Suprapubic skin (tissue), 4 donors: ENCODE results near the gene MATR3. TPM values are rescaled to one million over a fixed set of nuclear protein-coding genes. Genes with fewer than 3 reads are reported as not detected.

ENCODE experiments used
- DNase-seq, 2 donors: peaks; one replicate each; pipeline ENCODE4 v3.0.0-alpha.2; 2019; ENCODE audit warnings: low spot score in 2 of 2
- H3K27ac ChIP-seq: fragments of 200-600 bp; sonication (generic); one replicate; pipeline ENCODE4 v1.5.1; 2019
- H3K27me3 ChIP-seq: fragments of 200-600 bp; sonication (generic); one replicate; pipeline ENCODE4 v1.5.1; 2019
- H3K36me3 ChIP-seq: fragments of 200-600 bp; sonication (generic); one replicate; pipeline ENCODE4 v1.5.1; 2019
- H3K4me1 ChIP-seq: fragments of 200-600 bp; sonication (generic); one replicate; pipeline ENCODE4 v1.5.1; 2019
- H3K4me3 ChIP-seq: fragments of 200-600 bp; sonication (generic); one replicate; pipeline ENCODE4 v1.5.1; 2019; ENCODE audit warnings: mild to moderate bottlenecking
- H3K9me3 ChIP-seq: fragments of 200-600 bp; sonication (generic); one replicate; pipeline ENCODE4 v1.5.1; 2019
- CTCF ChIP-seq, 2 donors: fragments of 200-600 bp in 1 of 2; fragments of 450-650 bp in 1 of 2; sonication (generic) in 1 of 2; IDR thresholded peaks; one replicate each; pipeline ENCODE4 v1.5.1; 2016 to 2019; ENCODE audit warnings: antibody characterized with exemption in 2 of 2, mild to moderate bottlenecking in 1 of 2, moderate library complexity in 1 of 2
- EP300 ChIP-seq: sonication (generic); formaldehyde crosslinking; IDR thresholded peaks from one replicate; pipeline ENCODE4 v1.6.1; 2017; ENCODE audit warnings: antibody characterized with exemption
- POLR2A ChIP-seq, 2 donors: fragments of 450-650 bp; IDR thresholded peaks; one replicate each; pipeline ENCODE4 v1.6.1; 2017; ENCODE audit warnings: antibody characterized with exemption in 2 of 2, mild to moderate bottlenecking in 2 of 2, moderate library complexity in 2 of 2
- POLR2AphosphoS5 ChIP-seq, 3 donors: sonication (generic); formaldehyde crosslinking; IDR thresholded peaks; one replicate each; pipeline ENCODE4 v1.6.1; 2017; ENCODE audit warnings: antibody characterized with exemption in 3 of 3
- WGBS: methylation state at CpG from one replicate; pipeline ENCODE4 v1.1.5; 2018; 5-methylcytosine and 5-hydroxymethylcytosine counted together
- total RNA-seq, 4 donors: library from RNA; depleted of rRNA; stranded (reverse); fragments of >200 nt; gene quantifications; one replicate each; pipeline ENCODE4 v1.1.0, GENCODE V29; 2016

Gene MATR3
- total RNA-seq, 4 donors from 2014 or later = 115 to 192 (median 129) TPM

GRCh38 chr5:139299486-139299885, 5.9 kb downstream of the MATR3 start:
- H3K27me3 ChIP-seq = no peaks in the 10 kb centered on the region
- no peaks in the 10 kb centered on the region for H3K36me3 ChIP-seq
- TF ChIP-seq POLR2AphosphoS5 (IDR thresholded peaks at IDR 0.05) = no peak
- no peak for TF ChIP-seq EP300
- no peak for TF ChIP-seq CTCF (IDR thresholded peaks at IDR 0.05)
- no peak for TF ChIP-seq POLR2A (IDR thresholded peaks at IDR 0.05)
- H3K27ac ChIP-seq = no peak overlapping the region
- peaks cover 93% of the 10 kb centered on the region for H3K4me1 ChIP-seq
- WGBS = 42% methylated on average over 4 of the region's 4 CpGs
- H3K4me3 ChIP-seq = no peak overlapping the region
- H3K9me3 ChIP-seq = no peaks in the 10 kb centered on the region
- DNase-seq = no peak

GRCh38 chr5:139301808-139302499, 8.4 kb downstream of the MATR3 start:
- Histone ChIP-seq H3K9me3 (no peaks in the 10 kb centered on the region), H3K27me3 (no peaks in the 10 kb centered on the region), H3K4me1 (peaks cover 96% of the 10 kb centered on the region), H3K36me3 (no peaks in the 10 kb centered on the region), H3K4me3 (no peak overlapping the region), H3K27ac (no peak overlapping the region)
- no peak for DNase-seq
- WGBS = 62% methylated on average over 7 of the region's 7 CpGs
- TF ChIP-seq POLR2A (IDR thresholded peaks at IDR 0.05) = no peak

- Histone ChIP-seq H3K36me3 (no peaks in the 10 kb centered on the region), H3K27me3 (no peaks in the 10 kb centered on the region), H3K4me1 (peaks cover 94% of the 10 kb centered on the region), H3K27ac (no peak overlapping the region), H3K9me3 (no peaks in the 10 kb centered on the region), H3K4me3 (no peak overlapping the region)
- 61% methylated on average over 3 of the region's 3 CpGs for WGBS
- DNase-seq = no peak
- TF ChIP-seq POLR2AphosphoS5 (IDR thresholded peaks at IDR 0.05) (no peak), EP300 (no peak), POLR2A (IDR thresholded peaks at IDR 0.05) (no peak), CTCF (IDR thresholded peaks at IDR 0.05) (no peak)
Observed at GRCh38 chr5:139304391-139305324, 11.1 kb downstream of the MATR3 start.

- no peak overlapping the region for H3K4me3 ChIP-seq
- WGBS = 38% methylated on average over 1 of the region's 1 CpG
- H3K36me3 ChIP-seq = no peaks in the 10 kb centered on the region
- no peak overlapping the region for H3K27ac ChIP-seq
- TF ChIP-seq POLR2AphosphoS5 (IDR thresholded peaks at IDR 0.05) = no peak
- TF ChIP-seq POLR2A (IDR thresholded peaks at IDR 0.05) = no peak
- TF ChIP-seq EP300 = no peak
- no peak for TF ChIP-seq CTCF (IDR thresholded peaks at IDR 0.05)
- H3K9me3 ChIP-seq = no peaks in the 10 kb centered on the region
- peaks cover 92% of the 10 kb centered on the region for H3K4me1 ChIP-seq
- no peak for DNase-seq
- no peaks in the 10 kb centered on the region for H3K27me3 ChIP-seq
Observed at GRCh38 chr5:139306197-139306596, 12.7 kb downstream of the MATR3 start.

- Histone ChIP-seq H3K9me3 (no peaks in the 10 kb centered on the region), H3K27me3 (no peaks in the 10 kb centered on the region), H3K4me3 (no peak overlapping the region), H3K27ac (no peak overlapping the region), H3K36me3 (no peaks in the 10 kb centered on the region), H3K4me1 (peaks cover 87% of the 10 kb centered on the region)
- no peak for DNase-seq
- 58% methylated on average over 3 of the region's 3 CpGs for WGBS
- TF ChIP-seq EP300 = no peak
- no peak for TF ChIP-seq POLR2AphosphoS5 (IDR thresholded peaks at IDR 0.05)
- no peak for TF ChIP-seq CTCF (IDR thresholded peaks at IDR 0.05)
- no peak for TF ChIP-seq POLR2A (IDR thresholded peaks at IDR 0.05)
Observed at GRCh38 chr5:139306628-139307379, 13.3 kb downstream of the MATR3 start.
